ENCODE measurements around the gene PRKAB1. TPM values are rescaled to one million over a fixed set of nuclear protein-coding genes. Genes with fewer than 3 reads are reported as not detected.

The PRKAB1 gene
- total RNA-seq, 2 experiments from 2014 or later = 18.6 to 24.2 TPM

DNA sequence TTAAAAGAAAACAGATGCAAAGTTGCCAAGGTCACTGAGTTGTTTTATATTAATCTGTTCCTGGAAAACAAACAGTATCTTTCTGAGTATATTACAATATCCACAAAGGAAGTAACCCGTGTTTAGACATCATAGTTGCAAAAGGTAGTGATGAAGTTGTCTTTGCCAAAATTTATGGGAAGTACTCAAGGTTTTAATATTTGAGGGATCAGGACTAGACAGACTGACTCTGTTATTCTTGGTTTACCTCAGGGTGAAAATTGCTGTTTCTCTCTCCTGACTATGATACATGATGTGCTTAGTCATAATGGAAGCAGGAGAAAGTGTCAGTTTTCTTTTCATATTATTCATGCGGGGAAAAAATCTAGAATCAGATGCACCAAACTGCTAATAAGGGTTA is 46.1 kb upstream of the PRKAB1 start:
- POLR2A ChIA-PET = no interaction called here
- H3K9me3 Mint-ChIP-seq = peaks cover 3% of the 10 kb centered on the region
- no peak for ATAC-seq (ENCODE audit: poor library complexity)

DNA sequence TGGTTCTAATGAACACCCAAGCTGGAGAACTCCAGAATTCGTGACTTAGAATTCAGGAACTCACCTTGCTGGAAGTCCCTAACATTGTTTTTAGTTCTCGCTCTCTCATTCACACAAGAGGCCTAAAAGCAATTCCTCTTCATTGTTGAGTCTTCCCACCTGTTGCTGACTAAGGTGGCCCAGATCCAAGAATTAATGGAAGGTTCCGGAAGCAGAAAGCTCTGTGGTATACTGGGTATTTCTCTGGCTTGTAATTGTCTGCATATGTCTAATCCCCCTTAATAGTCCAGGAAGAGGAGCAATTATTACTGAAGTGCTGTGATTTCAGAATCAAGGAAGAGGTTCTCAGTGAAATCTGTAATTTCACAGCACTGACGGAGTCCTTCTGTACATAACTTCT is 43.0 kb upstream of the PRKAB1 start:
- Mint-ChIP-seq H3K36me3 (ENCODE audit: low read depth) (no peaks in the 10 kb centered on the region), H3K27ac (no peak overlapping the region), H3K4me3 (no peak overlapping the region), H3K27me3 (peaks cover 47% of the 10 kb centered on the region), H3K9me3 (no peaks in the 10 kb centered on the region), H3K4me1 (ENCODE audit: low read depth) (no peaks in the 10 kb centered on the region)
- peaks cover 4 to 8% of the 10 kb centered on the region in 2 experiments for H3K27me3 ChIP-seq (ENCODE audit: control insufficient read depth in 1 of 2, insufficient read depth in 2 of 2, low read length in 2 of 2)
- ChIA-PET CTCF (no interaction called here), POLR2A (no interaction called here)
- intact Hi-C loops (cut with DNase I, micrococcal nuclease) = no loop called here
- DNase-seq (no peak), ATAC-seq (ENCODE audit: poor library complexity) (no peak)
- H3K36me3 ChIP-seq (ENCODE audit: insufficient read depth, low read length) = no peaks in the 10 kb centered on the region
- TF ChIP-seq, protein P1, sequence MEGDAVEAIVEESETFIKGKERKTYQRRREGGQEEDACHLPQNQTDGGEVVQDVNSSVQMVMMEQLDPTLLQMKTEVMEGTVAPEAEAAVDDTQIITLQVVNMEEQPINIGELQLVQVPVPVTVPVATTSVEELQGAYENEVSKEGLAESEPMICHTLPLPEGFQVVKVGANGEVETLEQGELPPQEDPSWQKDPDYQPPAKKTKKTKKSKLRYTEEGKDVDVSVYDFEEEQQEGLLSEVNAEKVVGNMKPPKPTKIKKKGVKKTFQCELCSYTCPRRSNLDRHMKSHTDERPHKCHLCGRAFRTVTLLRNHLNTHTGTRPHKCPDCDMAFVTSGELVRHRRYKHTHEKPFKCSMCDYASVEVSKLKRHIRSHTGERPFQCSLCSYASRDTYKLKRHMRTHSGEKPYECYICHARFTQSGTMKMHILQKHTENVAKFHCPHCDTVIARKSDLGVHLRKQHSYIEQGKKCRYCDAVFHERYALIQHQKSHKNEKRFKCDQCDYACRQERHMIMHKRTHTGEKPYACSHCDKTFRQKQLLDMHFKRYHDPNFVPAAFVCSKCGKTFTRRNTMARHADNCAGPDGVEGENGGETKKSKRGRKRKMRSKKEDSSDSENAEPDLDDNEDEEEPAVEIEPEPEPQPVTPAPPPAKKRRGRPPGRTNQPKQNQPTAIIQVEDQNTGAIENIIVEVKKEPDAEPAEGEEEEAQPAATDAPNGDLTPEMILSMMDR (IDR thresholded peaks at IDR 0.05) = no peak
- no peak overlapping the region for H3K27ac ChIP-seq (ENCODE audit: low read depth in 1 of 2, low read length in 2 of 2)
- H3K4me1 ChIP-seq (ENCODE audit: insufficient read depth, low read length) = no peaks in the 10 kb centered on the region
- no peak overlapping the region for H3K4me3 ChIP-seq (ENCODE audit: low read length)
- H3K9me3 ChIP-seq (ENCODE audit: control insufficient read depth in 1 of 2, insufficient read depth in 1 of 2, low read length in 2 of 2) = no peaks in the 10 kb centered on the region

More for the DNA sequence above, 46.1 kb upstream of the PRKAB1 start:
- CTCF ChIA-PET = no interaction called here
- no peak overlapping the region for H3K4me3 ChIP-seq (ENCODE audit: low read length)
- no peaks in the 10 kb centered on the region for H3K9me3 ChIP-seq (ENCODE audit: control insufficient read depth in 1 of 2, insufficient read depth in 1 of 2, low read length in 2 of 2)
- no peaks in the 10 kb centered on the region for H3K36me3 ChIP-seq (ENCODE audit: insufficient read depth, low read length)
- peaks cover 56% of the 10 kb centered on the region for H3K27me3 Mint-ChIP-seq
- no peak overlapping the region for H3K27ac ChIP-seq (ENCODE audit: low read depth in 1 of 2, low read length in 2 of 2)
- TF ChIP-seq, protein P1 (IDR thresholded peaks at IDR 0.05) = no peak
- H3K4me1 Mint-ChIP-seq (ENCODE audit: low read depth) = no peaks in the 10 kb centered on the region
- no peaks in the 10 kb centered on the region for H3K36me3 Mint-ChIP-seq (ENCODE audit: low read depth)
- no peaks in the 10 kb centered on the region for H3K4me1 ChIP-seq (ENCODE audit: insufficient read depth, low read length)
- H3K27me3 ChIP-seq (ENCODE audit: control insufficient read depth in 1 of 2, insufficient read depth in 2 of 2, low read length in 2 of 2) = peaks cover 4 to 8% of the 10 kb centered on the region in 2 experiments
- no peak overlapping the region for H3K27ac Mint-ChIP-seq
- no peak overlapping the region for H3K4me3 Mint-ChIP-seq
- DNase-seq = no peak
- intact Hi-C loops (cut with DNase I, micrococcal nuclease) = no loop called here

DNA sequence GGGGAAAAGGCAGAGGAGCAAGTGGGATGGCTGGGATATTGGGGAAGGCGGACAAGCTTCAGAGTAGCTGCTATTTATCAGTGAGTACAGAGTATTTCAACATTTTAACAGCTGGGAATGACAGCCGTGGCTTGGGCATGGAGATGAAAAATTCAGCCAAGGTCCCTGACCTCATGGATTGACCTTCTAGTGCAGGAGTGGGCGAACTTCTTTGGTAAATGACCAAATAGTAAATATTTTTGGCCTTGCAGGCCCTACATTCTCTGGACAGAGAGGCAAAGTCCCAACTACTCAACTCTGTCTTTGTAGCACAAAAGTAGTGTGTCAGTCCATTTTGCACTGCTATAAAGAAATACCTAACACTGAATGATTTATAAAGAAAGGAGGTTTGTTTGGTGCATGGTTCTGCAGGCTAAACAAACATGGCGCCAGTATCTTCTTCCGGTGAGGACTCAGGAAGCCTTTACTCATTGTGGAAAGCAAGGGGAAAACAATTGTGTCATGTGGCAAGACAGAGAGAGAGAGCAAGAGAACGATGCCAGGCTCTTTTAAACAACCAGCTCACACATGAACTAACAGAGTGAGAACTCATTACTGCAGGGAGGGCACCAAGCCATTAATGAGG is 40.8 kb upstream of the PRKAB1 start:
- no peak overlapping the region for H3K4me3 ChIP-seq (ENCODE audit: low read length)
- Mint-ChIP-seq H3K27me3 (peaks cover 42% of the 10 kb centered on the region), H3K36me3 (ENCODE audit: low read depth) (no peaks in the 10 kb centered on the region), H3K4me3 (no peak overlapping the region), H3K27ac (no peak overlapping the region), H3K9me3 (no peaks in the 10 kb centered on the region), H3K4me1 (ENCODE audit: low read depth) (no peaks in the 10 kb centered on the region)
- no peak overlapping the region for H3K27ac ChIP-seq (ENCODE audit: low read depth in 1 of 2, low read length in 2 of 2)
- DNase-seq = no peak
- ChIA-PET POLR2A (no interaction called here), CTCF (no interaction called here)
- H3K27me3 ChIP-seq (ENCODE audit: control insufficient read depth in 1 of 2, insufficient read depth in 2 of 2, low read length in 2 of 2) = peaks cover 4 to 8% of the 10 kb centered on the region in 2 experiments
- TF ChIP-seq, protein P1 (IDR thresholded peaks at IDR 0.05) = no peak
- intact Hi-C loops (cut with DNase I, micrococcal nuclease) = no loop called here
- no peaks in the 10 kb centered on the region for H3K9me3 ChIP-seq (ENCODE audit: control insufficient read depth in 1 of 2, insufficient read depth in 1 of 2, low read length in 2 of 2)
- H3K36me3 ChIP-seq (ENCODE audit: insufficient read depth, low read length) = no peaks in the 10 kb centered on the region
- no peaks in the 10 kb centered on the region for H3K4me1 ChIP-seq (ENCODE audit: insufficient read depth, low read length)
- no peak for ATAC-seq (ENCODE audit: poor library complexity)

Data from CD4-positive, alpha-beta T cell (primary cell).